ENCODE measurements around the gene PRKAR1B. TPM values are rescaled to one million over a fixed set of nuclear protein-coding genes. Genes with fewer than 3 reads are reported as not detected.

The PRKAR1B gene
- total RNA-seq, 1 donor from 2014 or later: 14.7 TPM

DNA sequence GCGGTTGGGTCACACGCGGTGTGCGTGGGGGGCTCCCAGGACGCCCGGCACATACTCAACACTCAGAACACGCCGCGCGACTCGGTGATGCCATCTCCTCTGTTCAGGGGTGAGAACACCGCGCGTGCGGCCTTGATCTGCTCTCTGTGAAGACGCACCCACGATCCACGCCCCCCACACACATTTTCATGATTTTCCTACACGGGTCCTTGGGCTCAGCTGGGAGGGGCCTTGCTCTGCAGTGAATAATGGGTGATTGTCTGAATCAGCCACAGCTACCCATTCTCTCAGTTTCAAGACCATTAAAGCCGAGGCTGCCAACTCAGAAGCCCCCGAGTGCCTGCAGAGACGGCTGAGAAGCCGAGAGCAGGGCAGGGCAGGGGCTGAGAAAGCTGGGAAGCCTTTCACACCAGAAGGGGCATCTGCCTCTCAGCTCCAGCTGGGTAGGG, 153.1 kb downstream of the PRKAR1B start:
- Histone ChIP-seq H3K9me3 (ENCODE audit: insufficient read depth, low read depth, low read length) (no peaks in the 10 kb centered on the region), H3K27me3 (ENCODE audit: insufficient read depth, low read length) (no peaks in the 10 kb centered on the region), H3K4me1 (ENCODE audit: insufficient read depth, low read length) (no peaks in the 10 kb centered on the region), H2AFZ (ENCODE audit: low read depth, low read length) (no peak overlapping the region), H3K79me2 (ENCODE audit: insufficient read depth, low read length) (no peaks in the 10 kb centered on the region), H3K9ac (ENCODE audit: low read length) (no peak overlapping the region), H3K4me3 (ENCODE audit: insufficient read depth, low read depth, low read length) (no peak overlapping the region), H3K36me3 (ENCODE audit: insufficient read depth, low read length) (no peaks in the 10 kb centered on the region), H4K20me1 (ENCODE audit: insufficient read depth, low read length) (no peaks in the 10 kb centered on the region), H3K4me2 (ENCODE audit: low read length) (no peak overlapping the region), H3K27ac (ENCODE audit: low read depth, low read length) (no peak overlapping the region)
- peaks cover 9% of the 10 kb centered on the region for H3K36me3 Mint-ChIP-seq (ENCODE audit: low read depth, unreplicated experiment)
- H3K4me1 Mint-ChIP-seq (ENCODE audit: low read depth, unreplicated experiment): no peaks in the 10 kb centered on the region
- TF ChIP-seq, protein P1, sequence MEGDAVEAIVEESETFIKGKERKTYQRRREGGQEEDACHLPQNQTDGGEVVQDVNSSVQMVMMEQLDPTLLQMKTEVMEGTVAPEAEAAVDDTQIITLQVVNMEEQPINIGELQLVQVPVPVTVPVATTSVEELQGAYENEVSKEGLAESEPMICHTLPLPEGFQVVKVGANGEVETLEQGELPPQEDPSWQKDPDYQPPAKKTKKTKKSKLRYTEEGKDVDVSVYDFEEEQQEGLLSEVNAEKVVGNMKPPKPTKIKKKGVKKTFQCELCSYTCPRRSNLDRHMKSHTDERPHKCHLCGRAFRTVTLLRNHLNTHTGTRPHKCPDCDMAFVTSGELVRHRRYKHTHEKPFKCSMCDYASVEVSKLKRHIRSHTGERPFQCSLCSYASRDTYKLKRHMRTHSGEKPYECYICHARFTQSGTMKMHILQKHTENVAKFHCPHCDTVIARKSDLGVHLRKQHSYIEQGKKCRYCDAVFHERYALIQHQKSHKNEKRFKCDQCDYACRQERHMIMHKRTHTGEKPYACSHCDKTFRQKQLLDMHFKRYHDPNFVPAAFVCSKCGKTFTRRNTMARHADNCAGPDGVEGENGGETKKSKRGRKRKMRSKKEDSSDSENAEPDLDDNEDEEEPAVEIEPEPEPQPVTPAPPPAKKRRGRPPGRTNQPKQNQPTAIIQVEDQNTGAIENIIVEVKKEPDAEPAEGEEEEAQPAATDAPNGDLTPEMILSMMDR (IDR thresholded peaks at IDR 0.05; ENCODE audit: insufficient read depth, low read depth, low read length): no peak
- no peak for TF ChIP-seq EZH2 (IDR thresholded peaks at IDR 0.05; ENCODE audit: insufficient read depth, low read length)
- FAIRE-seq (no peak), DNase-seq (ENCODE audit: low read depth) (no peak)
- no peaks in the 10 kb centered on the region for H3K9me3 Mint-ChIP-seq (ENCODE audit: unreplicated experiment)
- no peak overlapping the region for H3K4me3 Mint-ChIP-seq (ENCODE audit: unreplicated experiment)
- peaks cover 2% of the 10 kb centered on the region for H3K27me3 Mint-ChIP-seq (ENCODE audit: low read depth, unreplicated experiment)
- no peak overlapping the region for H3K27ac Mint-ChIP-seq (ENCODE audit: unreplicated experiment)

DNA sequence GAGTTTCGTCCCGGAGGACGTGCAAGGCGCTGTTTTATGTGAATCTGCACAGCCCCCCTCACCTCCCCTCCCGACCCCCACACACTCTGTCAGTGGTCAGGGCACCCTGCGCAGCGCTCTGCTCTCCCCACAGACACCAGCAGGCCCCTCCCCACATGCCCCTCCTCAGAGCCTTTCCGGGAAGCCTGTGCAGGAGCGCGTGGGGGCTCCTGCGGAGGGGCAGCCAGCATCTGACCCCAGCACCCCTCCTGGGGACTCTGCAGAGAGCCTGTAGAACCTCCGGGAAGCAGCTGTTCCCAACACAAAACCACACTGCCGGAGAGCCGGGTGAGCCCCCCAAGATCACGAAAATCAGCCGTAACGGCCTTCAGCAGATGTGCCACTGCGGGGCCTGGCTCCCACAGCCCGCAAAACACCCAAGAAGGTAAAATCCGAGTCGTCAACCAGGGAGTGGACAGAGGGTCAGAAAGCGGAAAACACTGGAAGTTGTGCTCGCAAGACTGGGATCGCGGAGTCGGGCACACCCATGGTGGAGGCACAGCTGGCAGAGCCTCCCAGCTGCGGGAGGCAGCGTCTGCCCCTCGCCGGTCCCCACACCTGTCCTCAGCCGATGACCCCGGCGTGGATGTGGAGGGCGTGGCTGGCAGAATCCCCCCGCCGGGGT, 153.7 kb downstream of the PRKAR1B start:
- Histone ChIP-seq H3K4me1 (ENCODE audit: insufficient read depth, low read length) (no peaks in the 10 kb centered on the region), H3K9me3 (ENCODE audit: insufficient read depth, low read depth, low read length) (no peaks in the 10 kb centered on the region), H3K27me3 (ENCODE audit: insufficient read depth, low read length) (no peaks in the 10 kb centered on the region), H3K27ac (ENCODE audit: low read depth, low read length) (no peak overlapping the region), H3K4me2 (ENCODE audit: low read length) (no peak overlapping the region), H3K4me3 (ENCODE audit: insufficient read depth, low read depth, low read length) (no peak overlapping the region), H3K9ac (ENCODE audit: low read length) (no peak overlapping the region), H3K79me2 (ENCODE audit: insufficient read depth, low read length) (no peaks in the 10 kb centered on the region), H2AFZ (ENCODE audit: low read depth, low read length) (no peak overlapping the region), H3K36me3 (ENCODE audit: insufficient read depth, low read length) (no peaks in the 10 kb centered on the region), H4K20me1 (ENCODE audit: insufficient read depth, low read length) (no peaks in the 10 kb centered on the region)
- FAIRE-seq (no peak), DNase-seq (ENCODE audit: low read depth) (no peak)
- TF ChIP-seq EZH2 (IDR thresholded peaks at IDR 0.05; ENCODE audit: insufficient read depth, low read length): no peak
- TF ChIP-seq, protein P1 (IDR thresholded peaks at IDR 0.05; ENCODE audit: insufficient read depth, low read depth, low read length): no peak
- Mint-ChIP-seq H3K36me3 (ENCODE audit: low read depth, unreplicated experiment) (peaks cover 9% of the 10 kb centered on the region), H3K4me3 (ENCODE audit: unreplicated experiment) (no peak overlapping the region), H3K4me1 (ENCODE audit: low read depth, unreplicated experiment) (no peaks in the 10 kb centered on the region), H3K9me3 (ENCODE audit: unreplicated experiment) (no peaks in the 10 kb centered on the region), H3K27me3 (ENCODE audit: low read depth, unreplicated experiment) (peaks cover 2% of the 10 kb centered on the region), H3K27ac (ENCODE audit: unreplicated experiment) (no peak overlapping the region)

Data from astrocyte (in vitro differentiated cells and primary cell).